GM18526 (cell line): Measurements from ENCODE around the gene PTF1A.

Experiments used
- POLR2A ChIP-seq: IDR thresholded peaks from 3 replicates; pipeline ENCODE4 v1.6.1; 2011; ENCODE audit not compliant: insufficient read length; ENCODE audit errors: extremely low read depth

The PTF1A gene

DNA sequence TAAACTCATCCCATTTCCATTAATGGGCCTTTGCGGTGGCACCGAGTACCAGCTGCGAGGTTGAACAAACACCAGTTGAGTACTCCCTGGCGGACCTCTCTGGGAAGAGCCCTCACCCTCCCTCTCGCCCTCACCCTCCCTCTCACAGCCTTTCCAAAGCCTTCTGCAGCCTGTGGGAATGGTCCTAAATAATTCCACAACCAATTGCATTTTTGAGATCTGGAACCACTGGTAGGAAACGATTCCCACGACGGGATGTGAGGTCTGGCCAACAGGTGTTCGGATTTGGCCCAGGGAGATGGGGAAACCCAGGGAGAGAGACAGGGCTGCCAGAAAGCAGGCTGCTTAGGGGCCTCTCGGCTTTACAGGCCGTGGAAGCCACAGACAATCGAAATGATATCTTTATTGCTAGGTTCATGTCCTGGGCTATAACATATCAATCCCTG is 5.3 kb downstream of the PTF1A start:
- TF ChIP-seq POLR2A, result no peak

DNA sequence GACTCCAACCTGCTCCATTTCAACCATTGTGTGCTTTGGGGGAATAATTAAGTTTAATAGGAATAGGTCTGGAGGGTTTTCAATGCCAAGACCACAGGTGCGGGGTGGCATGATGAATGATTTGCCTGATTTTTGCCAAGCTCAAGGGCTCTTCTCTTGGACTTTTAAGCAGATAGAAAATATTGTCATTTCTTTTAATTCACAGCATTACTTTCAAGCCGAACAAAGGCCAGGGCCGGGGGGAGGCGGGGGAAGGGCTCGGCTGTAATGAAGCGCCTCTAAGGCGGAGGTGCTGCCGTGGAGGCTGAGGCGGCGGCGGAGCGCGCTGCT is 6.5 kb downstream of the PTF1A start:
- TF ChIP-seq POLR2A, result no peak

DNA sequence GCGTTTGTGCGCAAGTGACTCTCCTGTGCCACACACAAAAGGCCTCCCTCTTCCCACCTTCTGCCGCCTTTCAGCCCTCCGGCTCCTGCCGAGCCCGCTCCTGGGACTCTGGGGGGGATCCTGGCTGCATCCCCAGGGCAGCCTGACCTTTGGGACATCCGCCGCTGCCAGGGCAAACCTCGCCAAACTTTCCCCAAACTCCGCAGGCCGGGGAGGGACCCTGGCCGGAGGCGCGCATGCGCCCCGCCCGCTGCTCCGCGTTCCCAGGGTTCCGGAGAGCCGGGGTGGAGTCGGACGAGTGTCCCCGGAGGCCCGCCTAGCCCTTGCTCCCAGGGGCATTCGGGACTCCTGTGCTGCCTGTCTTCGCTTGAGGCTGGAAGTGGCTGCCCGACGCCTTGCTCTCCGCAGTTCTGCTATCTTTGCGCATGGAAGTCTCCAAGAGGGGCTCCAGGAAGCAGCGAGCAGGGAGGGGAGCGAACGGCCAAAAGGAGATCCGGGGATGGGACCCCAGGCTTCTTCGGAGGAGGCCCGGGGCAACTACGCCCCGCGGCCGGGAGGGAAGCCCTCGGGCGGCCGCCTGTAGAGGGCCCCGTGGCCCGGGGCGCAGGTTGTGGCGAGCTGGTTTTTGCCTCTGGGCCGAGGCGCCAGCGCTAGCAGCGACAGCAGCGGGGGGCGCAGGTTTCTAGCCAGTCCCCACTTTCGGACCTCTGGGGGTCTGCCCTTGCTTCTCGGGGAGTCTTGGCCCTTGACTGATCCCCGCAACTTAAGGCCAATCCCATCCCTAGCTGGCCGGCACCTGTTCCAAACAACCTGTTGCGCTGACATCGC is 7.0 kb downstream of the PTF1A start:
- TF ChIP-seq POLR2A, result no peak

- TF ChIP-seq POLR2A, result no peak
Measured at GRCh38 chr10:23199768-23200511, 7.8 kb downstream of the PTF1A start.

DNA sequence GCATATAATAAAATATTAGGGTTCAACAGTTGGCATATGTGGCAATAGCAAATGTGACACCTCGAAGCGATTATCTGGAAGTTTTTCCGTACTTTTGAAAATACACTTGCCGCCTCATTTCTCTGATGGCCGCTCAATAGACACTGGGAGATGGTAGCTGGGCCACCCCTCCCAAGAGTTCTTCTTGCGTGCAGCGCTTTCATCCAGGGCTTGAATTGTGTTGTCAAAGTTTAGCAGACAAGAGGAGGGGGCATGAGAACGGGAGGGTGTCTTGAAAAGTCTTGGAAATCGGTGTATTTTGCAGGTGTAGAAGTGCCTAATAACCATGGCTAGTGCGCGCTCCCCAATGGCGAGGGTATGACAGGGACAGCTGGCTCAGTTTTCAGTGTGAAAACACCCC is 8.5 kb downstream of the PTF1A start:
- no peak for TF ChIP-seq POLR2A

GRCh38 chr10:23200997-23201652 is 9.0 kb downstream of the PTF1A start:
- TF ChIP-seq POLR2A, result no peak

- no peak for TF ChIP-seq POLR2A
Measured at GRCh38 chr10:23201837-23202236, 9.7 kb downstream of the PTF1A start.

DNA sequence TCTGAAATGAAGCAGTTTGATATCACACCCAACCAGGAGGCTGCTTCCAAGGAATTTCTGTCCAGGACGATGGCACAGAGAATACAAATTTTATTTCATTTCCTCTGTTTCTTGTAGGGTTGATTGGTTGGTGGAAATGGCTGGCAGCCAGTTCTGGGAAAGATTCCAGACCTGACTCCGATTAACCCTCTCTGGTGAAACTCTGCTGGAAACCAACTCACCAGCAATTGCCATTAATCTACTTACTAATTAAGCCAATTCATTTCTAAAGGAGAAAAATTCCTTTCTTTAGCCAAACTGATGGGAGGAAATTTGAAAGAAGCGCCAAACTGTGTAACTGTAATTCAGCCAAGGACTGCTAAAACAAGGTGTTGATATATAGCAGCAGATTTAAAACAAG is 10.7 kb downstream of the PTF1A start:
- TF ChIP-seq POLR2A, result no peak

DNA sequence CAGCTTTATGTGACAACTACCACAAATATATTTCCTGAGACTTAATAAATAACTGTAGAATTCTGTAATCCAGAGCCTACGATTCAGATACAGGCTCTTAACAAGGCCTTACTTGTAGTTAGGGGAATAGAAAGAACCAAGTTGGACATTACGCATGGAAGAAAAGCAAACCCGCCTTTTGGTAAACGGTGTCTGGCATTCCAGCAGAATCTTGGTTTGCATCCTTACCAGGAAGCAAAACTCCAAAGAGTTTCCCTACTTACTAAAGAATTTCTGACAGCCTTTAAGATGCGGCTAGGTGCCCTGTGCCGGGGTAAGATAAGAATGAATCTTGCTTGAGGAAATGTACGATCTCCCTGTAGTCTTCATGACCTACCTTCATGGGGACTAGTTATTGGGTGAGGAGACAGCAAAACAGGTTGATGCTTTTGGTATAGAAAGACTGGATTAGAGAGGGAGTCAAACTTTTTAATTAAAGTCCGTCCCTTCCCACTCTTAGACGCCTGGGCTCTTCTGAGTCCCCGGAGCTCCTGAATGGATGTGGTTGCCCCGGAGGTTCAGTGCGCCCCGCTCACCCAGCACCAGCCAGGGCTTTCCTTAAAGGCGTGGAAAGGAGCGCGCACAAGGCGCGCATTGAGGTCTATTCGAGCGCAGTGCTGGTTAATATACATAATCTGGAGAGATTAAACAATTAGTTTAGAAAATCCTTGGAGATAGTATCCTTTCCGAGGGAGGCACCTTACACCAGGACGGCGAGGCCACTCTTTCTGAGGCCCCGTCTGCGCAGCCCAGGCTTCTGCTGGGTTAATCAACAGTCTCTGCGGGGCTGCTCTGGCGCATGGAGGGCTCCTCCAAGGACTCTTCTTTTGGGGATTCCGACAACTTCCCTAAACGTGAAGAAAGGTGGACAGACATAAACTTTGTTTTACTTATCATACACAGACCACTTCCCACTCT is 11.5 kb downstream of the PTF1A start:
- no peak for TF ChIP-seq POLR2A

GRCh38 chr10:23204773-23205172 is 12.7 kb downstream of the PTF1A start:
- no peak for TF ChIP-seq POLR2A

DNA sequence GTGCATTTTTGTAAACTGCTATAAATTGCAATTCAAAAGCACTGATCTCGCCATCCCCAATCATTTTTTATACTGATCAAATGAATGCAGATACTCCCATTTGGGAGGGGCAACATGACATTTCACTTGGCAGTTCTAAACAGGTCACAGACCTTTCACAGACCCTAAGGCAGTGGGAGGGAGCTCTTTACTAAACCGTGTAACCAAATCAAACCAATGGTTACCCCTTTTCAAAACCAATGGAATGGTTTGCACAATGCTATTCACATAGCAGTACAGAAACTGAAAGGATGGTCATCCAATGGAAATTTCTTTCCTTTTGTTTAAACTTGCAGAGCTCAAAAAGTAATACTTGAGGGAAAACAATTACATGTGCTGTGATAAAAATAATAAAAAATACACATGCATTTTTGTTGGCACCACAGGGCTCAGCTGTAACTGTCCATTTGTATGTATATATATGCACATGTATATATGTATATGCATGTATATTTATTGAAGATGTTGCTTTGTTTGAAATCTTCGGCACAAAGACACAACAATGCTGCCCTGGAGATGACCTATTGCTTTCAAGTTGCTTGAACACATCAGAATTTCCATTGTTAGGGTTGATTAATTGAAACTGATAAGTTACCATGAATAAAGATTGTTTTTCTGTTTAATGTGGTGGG is 14.0 kb downstream of the PTF1A start:
- no peak for TF ChIP-seq POLR2A

DNA sequence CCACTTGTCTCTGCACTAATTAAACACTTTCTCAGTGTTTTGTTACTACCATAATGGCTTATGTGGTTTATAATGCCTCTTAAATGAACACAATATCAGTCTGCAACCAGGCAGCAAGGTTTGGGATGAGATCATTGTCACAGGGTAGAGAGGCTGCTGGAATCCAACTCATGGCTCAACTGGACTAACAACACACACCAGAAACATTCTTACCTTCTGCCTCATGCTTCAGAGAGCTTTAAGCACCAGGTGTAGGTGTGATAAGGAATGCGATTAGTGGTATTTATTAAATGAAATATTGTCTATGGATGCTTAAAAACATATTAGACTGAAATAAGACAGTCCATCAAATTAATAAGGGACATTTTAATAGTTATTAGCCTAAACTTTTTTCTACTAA is 25.4 kb downstream of the PTF1A start:
- TF ChIP-seq POLR2A, result no peak

GRCh38 chr10:23230582-23230981 is 38.5 kb downstream of the PTF1A start:
- no peak for TF ChIP-seq POLR2A

DNA sequence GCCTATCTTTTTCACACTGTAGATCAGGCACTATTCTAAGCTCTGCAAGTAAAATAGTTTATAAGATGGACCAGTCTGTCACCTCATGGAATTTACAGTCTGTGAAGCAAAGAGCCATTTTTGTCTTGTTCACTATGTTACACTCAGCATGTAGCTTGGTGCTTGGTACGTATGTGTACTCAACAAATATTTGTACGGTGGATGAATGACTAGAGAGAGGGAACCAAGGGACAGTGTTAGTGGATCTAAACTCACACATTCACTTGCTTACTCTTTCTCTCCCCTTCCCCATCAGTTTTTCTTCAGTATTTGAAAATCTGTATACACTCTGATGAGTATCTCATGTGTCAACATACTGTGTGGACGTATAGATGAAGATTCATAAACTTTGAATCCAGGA is 45.9 kb downstream of the PTF1A start:
- TF ChIP-seq POLR2A, result no peak
